HG03139 (cell line): ENCODE data around the gene DNER.

Experiments used
- ATAC-seq: cut with Tn5 transposase; IDR thresholded peaks from one replicate; pipeline ENCODE4 v1.9.1; 2021; ENCODE audit not compliant: unreplicated experiment

The DNER gene

GRCh38 chr2:229672021-229672420, 42.3 kb downstream of the DNER start:
- ATAC-seq: no peak

DNA sequence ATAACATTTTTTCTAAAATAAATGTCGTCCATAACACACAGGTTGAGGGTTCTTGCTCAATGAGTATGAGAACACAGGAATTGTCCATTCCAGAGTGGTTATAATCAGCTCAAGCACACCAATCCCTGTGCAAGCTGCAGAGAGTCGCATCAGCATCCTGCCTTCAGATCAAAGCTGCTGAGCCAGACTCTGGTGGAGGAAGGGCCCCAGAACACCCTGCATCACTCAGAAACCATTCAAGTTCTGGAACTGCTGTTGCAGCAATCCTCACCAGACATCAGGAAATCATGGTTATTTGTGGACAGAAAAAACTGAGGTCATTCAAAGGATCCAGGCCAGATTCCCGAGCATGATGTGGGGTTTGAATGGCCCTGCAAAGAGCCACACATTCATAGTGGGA, 44.5 kb downstream of the DNER start:
- no peak for ATAC-seq

- ATAC-seq: no peak
Observed at GRCh38 chr2:229666811-229667210, 47.5 kb downstream of the DNER start.

DNA sequence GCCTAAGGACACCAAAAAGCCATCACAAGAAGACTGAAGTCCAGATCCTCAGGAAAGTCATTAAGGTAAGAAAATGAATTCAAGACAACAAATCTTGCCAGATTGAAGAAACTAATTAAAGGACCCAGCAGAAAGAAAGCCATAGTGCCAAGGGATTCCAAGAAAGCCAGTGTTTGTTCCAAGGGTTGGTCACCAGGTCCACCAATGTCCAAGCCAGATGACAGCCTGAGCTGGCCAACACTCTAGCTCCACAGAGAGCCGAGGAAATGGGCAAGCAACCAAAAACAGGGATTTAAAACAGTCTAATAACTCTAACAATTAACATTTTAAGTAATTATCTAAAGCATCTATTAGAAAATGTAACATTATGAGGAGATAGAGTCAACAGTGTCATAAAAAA, 49.2 kb downstream of the DNER start:
- ATAC-seq: no peak

DNA sequence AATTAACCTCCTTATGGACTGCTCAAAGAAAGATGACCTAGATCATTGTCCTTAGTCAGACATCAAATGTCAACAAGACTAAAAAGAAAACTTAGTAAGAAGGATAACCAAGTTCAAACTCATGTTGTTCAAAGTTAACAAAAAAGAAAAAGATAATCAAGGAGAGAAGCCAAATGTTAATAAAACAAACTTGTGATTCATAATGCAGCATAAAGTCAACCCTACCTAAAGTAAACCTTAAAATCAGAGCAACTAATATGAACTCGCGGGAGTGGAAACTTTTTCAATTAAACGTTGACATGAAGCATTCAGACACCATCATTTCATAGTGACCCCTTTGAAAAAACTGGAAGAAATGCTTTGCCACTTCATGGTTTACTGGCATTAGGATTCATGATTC, 52.9 kb downstream of the DNER start:
- no peak for ATAC-seq

DNA sequence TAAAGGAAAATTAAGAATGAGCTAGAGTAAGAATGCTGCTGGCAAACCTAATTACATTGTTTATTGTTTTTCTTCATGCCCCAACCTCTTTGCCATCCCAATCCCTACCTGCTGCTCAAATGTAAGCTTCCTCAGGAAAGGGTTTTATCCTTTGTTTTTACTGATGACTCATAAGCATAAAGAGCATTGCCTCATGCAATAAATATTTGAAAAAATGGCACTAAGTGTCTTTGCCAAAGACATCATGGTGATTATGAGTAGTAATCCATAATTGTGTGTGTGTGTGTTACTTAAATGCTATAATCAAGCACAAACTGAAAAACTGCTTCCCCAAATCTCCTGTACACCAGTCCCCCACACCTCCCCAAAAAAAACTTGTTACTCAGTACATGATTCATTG, 53.4 kb downstream of the DNER start:
- no peak for ATAC-seq

DNA sequence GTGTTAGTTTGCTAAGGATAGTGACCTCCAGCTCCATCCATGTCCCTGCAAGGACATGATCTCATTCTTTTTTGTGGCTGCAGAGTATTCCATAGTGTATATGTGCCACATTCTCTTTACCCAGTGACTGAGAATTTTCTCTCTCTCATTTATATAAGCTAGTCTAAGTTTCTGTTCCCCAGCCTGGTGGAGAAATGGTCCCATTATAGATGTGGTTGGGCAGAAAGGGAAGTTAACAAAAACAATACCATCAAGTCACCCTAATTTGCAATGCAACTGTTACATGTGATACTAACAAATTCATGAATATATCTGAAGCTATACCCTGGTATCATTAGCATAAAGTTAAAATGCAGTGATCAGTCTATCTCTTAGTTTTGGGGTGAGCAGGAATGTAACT, 54.0 kb downstream of the DNER start:
- no peak for ATAC-seq

GRCh38 chr2:229658004-229658403, 56.4 kb downstream of the DNER start:
- no peak for ATAC-seq

DNA sequence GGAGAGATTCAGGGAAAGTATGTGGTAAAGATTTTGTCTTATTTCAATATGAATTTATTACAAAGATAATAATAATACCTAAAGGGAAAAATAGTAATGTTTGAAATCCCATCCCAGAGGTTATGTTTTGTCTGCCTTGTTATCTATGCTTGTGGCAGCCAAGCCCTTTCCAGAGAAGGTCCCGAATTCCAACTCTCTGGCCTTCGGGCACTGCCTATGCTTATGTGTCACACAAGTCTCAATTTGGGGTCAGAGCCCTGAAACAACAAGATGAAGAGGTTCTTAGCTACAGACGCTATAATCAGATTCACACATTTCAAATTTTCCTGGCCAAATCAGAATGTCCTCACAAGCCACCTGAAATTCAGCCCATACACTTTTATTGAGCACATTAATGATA, 59.9 kb downstream of the DNER start:
- ATAC-seq: no peak

DNA sequence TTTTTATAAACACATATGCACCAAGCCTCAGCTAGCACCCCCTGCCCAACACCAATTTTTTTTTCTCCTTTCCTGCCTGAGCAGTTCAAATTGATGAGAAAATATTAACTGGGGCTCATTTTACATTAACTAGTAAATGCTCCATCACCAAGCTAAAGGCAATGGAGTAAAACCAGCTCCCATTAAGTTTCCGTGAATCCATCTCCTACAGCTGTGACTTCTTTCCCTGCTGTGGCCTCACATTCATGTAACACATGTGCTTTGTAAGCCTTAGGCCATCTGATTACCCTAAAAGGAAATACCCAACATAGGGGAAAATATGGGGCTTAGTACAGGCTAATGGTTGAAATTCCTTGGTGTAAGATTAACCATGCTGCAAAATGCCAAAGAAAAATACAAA, 60.8 kb downstream of the DNER start:
- ATAC-seq: no peak

GRCh38 chr2:229652796-229653195, 61.6 kb downstream of the DNER start:
- no peak for ATAC-seq

DNA sequence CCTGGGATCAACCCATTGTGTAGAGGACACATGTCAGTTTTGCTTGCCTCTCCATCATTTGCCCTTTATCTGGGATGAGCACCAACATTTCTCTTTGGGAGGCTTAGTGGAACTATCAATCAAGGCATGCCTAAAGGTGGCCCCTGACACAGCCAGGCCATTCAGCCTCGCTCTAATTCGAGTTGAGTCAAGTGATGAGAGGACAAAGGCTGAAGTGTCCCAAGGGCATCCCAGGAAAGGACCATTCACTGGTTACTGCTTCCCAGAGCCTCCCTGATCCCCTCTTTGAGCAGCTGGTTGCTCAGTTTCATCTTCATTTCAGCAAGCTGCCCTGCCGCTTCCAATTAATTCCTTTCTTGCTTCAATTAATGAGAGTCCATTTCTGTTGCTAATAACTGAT, 63.5 kb downstream of the DNER start:
- ATAC-seq: no peak

DNA sequence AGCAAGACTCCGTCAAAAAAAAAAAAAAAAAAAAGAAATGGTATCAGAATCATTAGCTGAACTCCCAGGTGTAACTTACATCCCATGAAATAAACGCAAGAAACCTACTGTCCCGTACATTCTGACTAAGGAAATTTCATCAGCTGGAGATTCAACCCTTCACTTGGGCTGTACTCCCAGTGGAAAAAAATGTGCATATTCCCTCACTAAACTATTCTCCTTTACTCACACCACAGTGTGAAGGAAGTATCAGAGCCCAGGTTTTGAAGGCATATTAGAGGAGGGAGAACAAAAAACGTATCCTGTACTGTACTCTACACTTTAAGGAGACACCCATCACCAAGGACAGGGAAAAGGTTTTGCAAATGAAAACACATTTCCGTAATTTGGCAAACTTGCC, 64.3 kb downstream of the DNER start:
- ATAC-seq: no peak

- ATAC-seq: no peak
Observed at GRCh38 chr2:229646186-229646723, 68.1 kb downstream of the DNER start.

DNA sequence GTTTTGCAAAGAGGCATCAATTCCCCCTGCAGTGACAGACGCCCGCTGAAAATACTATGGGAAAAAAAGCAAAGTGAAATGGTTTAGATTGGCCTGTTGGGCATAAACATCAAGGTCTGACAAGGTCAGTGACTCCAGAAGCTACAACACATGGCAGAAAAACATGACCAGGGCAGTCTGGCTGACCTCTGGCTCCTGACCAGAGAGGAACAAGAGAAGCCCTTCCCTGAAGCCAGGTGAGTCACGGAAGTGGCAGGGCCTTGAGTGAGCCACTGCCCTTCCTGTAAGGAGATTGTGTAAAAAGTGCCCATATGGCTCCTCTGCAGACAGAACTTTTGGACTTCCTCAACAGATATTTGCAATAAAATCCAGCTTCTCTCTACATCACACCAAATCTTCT, 72.0 kb downstream of the DNER start:
- no peak for ATAC-seq

- no peak for ATAC-seq
Observed at GRCh38 chr2:229641676-229642075, 72.7 kb downstream of the DNER start.

DNA sequence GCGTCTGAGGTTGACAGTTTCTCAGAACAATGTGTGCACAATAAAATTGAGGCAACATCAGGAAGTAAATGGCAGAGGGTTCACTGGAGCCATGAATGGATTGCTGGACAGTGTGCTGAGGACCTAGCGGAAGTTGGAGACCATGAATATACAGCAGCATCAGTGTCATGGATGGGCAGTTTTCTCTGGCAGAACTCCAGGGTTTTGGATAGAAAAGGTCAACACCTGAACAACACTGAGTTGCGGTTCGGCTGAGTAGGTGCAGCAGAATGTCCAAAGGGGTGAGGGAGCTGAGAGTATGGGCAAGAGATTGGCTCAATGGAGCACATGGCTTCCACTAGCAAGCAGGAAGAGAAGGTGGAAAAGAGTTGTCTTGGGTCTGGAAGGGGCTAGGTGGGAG, 73.7 kb downstream of the DNER start:
- ATAC-seq: no peak

DNA sequence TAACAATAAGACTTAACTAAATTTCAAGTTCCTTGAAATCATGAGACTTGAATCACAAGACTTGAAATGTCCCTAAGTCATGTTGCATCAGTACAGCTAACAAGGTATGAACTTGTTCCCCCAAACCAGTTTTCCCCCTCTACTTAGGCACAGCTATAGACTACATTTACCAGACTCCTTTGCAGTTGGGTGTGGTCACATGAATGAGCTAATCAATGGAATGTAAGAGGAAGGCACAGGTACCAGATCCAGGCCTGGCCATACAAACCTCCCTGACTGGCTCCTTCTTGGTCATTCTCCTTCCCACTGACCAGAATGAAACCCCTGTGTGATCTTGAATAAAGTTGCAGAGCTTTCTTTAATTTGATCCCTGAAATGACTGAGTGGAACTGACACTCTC, 77.8 kb downstream of the DNER start:
- no peak for ATAC-seq

DNA sequence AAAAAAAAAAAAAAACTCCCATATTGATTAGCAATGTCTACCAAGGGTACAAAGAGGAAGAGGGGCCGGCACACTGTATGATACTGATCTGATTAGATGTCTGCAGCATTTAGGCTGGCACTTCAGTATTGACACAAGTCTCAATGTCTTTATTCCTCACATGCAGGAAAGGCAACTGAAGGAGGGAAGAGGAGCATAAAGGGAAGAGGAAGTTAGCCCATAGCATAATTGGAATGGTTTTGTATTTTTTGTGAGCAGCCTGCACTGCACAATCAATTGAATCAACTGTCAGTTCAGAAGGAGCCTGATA, 79.0 kb downstream of the DNER start:
- ATAC-seq: no peak

- no peak for ATAC-seq
Observed at GRCh38 chr2:229634601-229635370, 79.6 kb downstream of the DNER start.

- ATAC-seq: no peak
Observed at GRCh38 chr2:229633556-229633955, 80.8 kb downstream of the DNER start.

GRCh38 chr2:229629039-229629438, 85.3 kb downstream of the DNER start:
- ATAC-seq: no peak

DNA sequence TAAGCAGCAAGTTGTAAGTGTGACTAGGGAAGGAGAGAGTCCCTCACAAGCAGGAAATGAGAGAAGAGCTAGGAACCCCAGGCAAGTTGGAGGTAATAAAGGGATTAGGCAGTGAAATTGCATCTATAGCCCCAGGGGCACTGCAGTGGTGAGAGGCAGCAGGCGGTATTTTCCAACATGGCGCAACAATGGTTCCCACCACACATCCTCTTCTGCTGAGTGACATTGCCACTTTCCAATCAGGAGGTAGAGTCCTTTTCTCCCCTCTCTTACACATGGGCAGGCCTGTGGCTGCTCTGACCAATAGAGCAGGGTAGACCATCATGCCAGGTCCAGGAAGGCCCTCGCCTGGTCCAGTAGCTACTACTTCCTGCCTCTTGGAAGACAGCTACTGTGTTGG, 86.6 kb downstream of the DNER start:
- no peak for ATAC-seq
